Measurements from ENCODE around the gene ME1. TPM values are rescaled to one million over a fixed set of nuclear protein-coding genes. Genes with fewer than 3 reads are reported as not detected.
"Not testable (repeated sequence)": the region's sequence is repeated elsewhere in the genome, so short reads cannot be mapped to it uniquely, and the experiment has no call there.

ME1 gene
- total RNA-seq, 1 experiment from 2014 or later: 131 TPM

- peaks cover 100% of the 10 kb centered on the region for H3K36me3 Mint-ChIP-seq (ENCODE audit: insufficient read depth, unreplicated experiment)
- Histone ChIP-seq H3K4me1 (no peaks in the 10 kb centered on the region), H3K9me3 (no peaks in the 10 kb centered on the region), H3K36me3 (ENCODE audit: control insufficient read depth, insufficient read depth, low read length) (no peaks in the 10 kb centered on the region), H3K4me3 (ENCODE audit: low read depth, low read length) (no peak overlapping the region), H3K27me3 (replicated peaks; ENCODE audit: control insufficient read depth, insufficient read depth, low read length) (no peaks in the 10 kb centered on the region)
- CTCF ChIA-PET: no interaction called here
- H3K9me3 Mint-ChIP-seq (ENCODE audit: unreplicated experiment): peaks cover 6% of the 10 kb centered on the region
- no peak for DNase-seq
- peak overlapping the region; percentile 35 for H3K27ac Mint-ChIP-seq (ENCODE audit: unreplicated experiment)
- H3K4me3 Mint-ChIP-seq (ENCODE audit: unreplicated experiment): no peak overlapping the region
- TF ChIP-seq CTCF (IDR thresholded peaks at IDR 0.05; ENCODE audit: insufficient read depth in 1 of 2, low read depth in 1 of 2, low read length in 1 of 2, severe bottlenecking in 1 of 2, unreplicated experiment in 1 of 2): no peak
- POLR2A ChIA-PET: no interaction called here
- BruUV-seq (replicated peaks): no TSS peak
- intact Hi-C loops (cut with micrococcal nuclease; ENCODE audit: unreplicated experiment): no loop called here
- no peaks in the 10 kb centered on the region for H3K4me1 Mint-ChIP-seq (ENCODE audit: low read depth, unreplicated experiment)
- no peaks in the 10 kb centered on the region for H3K27me3 Mint-ChIP-seq (ENCODE audit: insufficient read depth, unreplicated experiment)
Measured at GRCh38 chr6:83294676-83295075, 136.2 kb downstream of the ME1 start.

- H3K4me1 ChIP-seq: no peaks in the 10 kb centered on the region
- H3K4me3 ChIP-seq (ENCODE audit: low read depth, low read length): no peak overlapping the region
- no peaks in the 10 kb centered on the region for H3K27me3 ChIP-seq (replicated peaks; ENCODE audit: control insufficient read depth, insufficient read depth, low read length)
- no peaks in the 10 kb centered on the region for H3K27me3 Mint-ChIP-seq (ENCODE audit: insufficient read depth, unreplicated experiment)
- H3K9me3 Mint-ChIP-seq (ENCODE audit: unreplicated experiment): peaks cover 6% of the 10 kb centered on the region
- BruUV-seq (replicated peaks): no TSS peak
- TF ChIP-seq CTCF (IDR thresholded peaks at IDR 0.05; ENCODE audit: insufficient read depth in 1 of 2, low read depth in 1 of 2, low read length in 1 of 2, severe bottlenecking in 1 of 2, unreplicated experiment in 1 of 2): no peak
- ChIA-PET POLR2A (no interaction called here), CTCF (no interaction called here)
- no peak for DNase-seq
- no peak overlapping the region for H3K4me3 Mint-ChIP-seq (ENCODE audit: unreplicated experiment)
- H3K4me1 Mint-ChIP-seq (ENCODE audit: low read depth, unreplicated experiment): no peaks in the 10 kb centered on the region
- intact Hi-C loops (cut with micrococcal nuclease; ENCODE audit: unreplicated experiment): no loop called here
- H3K27ac Mint-ChIP-seq (ENCODE audit: unreplicated experiment): no peak overlapping the region
- H3K36me3 ChIP-seq (ENCODE audit: control insufficient read depth, insufficient read depth, low read length): no peaks in the 10 kb centered on the region
- peaks cover 100% of the 10 kb centered on the region for H3K36me3 Mint-ChIP-seq (ENCODE audit: insufficient read depth, unreplicated experiment)
- H3K9me3 ChIP-seq: no peaks in the 10 kb centered on the region
Measured at GRCh38 chr6:83292900-83293843, 137.7 kb downstream of the ME1 start.

GRCh38 chr6:83287298-83287697 lies 143.6 kb downstream of the ME1 start:
- H3K36me3 ChIP-seq (ENCODE audit: control insufficient read depth, insufficient read depth, low read length); H3K9me3 ChIP-seq; BruUV-seq (replicated peaks); CTCF ChIA-PET; H3K4me1 ChIP-seq; H3K4me1 Mint-ChIP-seq (ENCODE audit: low read depth, unreplicated experiment); H3K9me3 Mint-ChIP-seq (ENCODE audit: unreplicated experiment); POLR2A ChIA-PET; H3K27ac Mint-ChIP-seq (ENCODE audit: unreplicated experiment); H3K4me3 ChIP-seq (ENCODE audit: low read depth, low read length); H3K4me3 Mint-ChIP-seq (ENCODE audit: unreplicated experiment); H3K27me3 ChIP-seq (replicated peaks; ENCODE audit: control insufficient read depth, insufficient read depth, low read length); DNase-seq; H3K27me3 Mint-ChIP-seq (ENCODE audit: insufficient read depth, unreplicated experiment): not testable (repeated sequence)
- peaks cover 91% of the 10 kb centered on the region for H3K36me3 Mint-ChIP-seq (ENCODE audit: insufficient read depth, unreplicated experiment)
- intact Hi-C loops (cut with micrococcal nuclease; ENCODE audit: unreplicated experiment): loop anchor here (10.0 kb wide), 1 partner anchor 228 kb away; the partner anchor contains the start of gene PRSS35
